ENCODE measurements around the gene ENDOG. TPM values are rescaled to one million over a fixed set of nuclear protein-coding genes. Genes with fewer than 3 reads are reported as not detected.

The ENDOG gene
- total RNA-seq, 1 experiment from 2014 or later = 25.8 TPM

DNA sequence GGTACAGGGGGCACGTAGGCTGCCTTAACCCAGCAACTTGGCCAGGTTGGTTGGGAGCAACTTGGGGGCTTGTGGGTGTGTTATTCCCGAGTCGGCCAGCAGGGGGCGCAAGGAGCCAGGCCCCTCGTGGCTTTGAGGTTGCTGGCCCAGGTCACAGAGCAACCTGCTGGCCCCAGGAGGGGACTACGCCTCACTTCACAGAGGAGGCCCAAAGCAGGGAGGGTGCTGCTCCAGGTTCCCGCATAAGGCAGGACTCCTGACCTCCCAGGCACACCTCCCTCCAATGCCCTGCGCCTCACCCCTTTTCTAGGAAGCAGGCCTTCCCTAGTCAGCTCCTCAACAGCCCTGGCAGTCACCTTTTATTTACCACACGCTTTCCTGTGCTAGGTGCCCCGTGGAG lies 45.3 kb downstream of the ENDOG start:
- ATAC-seq (peak; percentile 99), DNase-seq (ENCODE audit: low spot score) (peak; percentile 95)
- TF ChIP-seq NFE2L1 (CRISPR knock-in tag; IDR thresholded peaks at IDR 0.05) (no peak), GRHL2 (CRISPR knock-in tag; IDR thresholded peaks at IDR 0.05; ENCODE audit: insufficient replicate concordance, severe bottlenecking) (no peak), ZNF423 (CRISPR knock-in tag; IDR thresholded peaks at IDR 0.05) (peak; percentile 15; the same call in 1 of the 2 replicates), ZBTB21 (CRISPR knock-in tag; IDR thresholded peaks at IDR 0.05; ENCODE audit: borderline replicate concordance) (no peak), ZNF138 (CRISPR knock-in tag; conservative IDR thresholded peaks at IDR 0.05) (no peak), MYBL2 (CRISPR knock-in tag; IDR thresholded peaks at IDR 0.05) (no peak), FOXP1 (CRISPR knock-in tag; IDR thresholded peaks at IDR 0.05; ENCODE audit: borderline replicate concordance) (peak; percentile 43; the same call in 1 of the 2 replicates), TEAD1 (CRISPR knock-in tag; IDR thresholded peaks at IDR 0.05) (no peak)
- TF ChIP-seq, protein P1, sequence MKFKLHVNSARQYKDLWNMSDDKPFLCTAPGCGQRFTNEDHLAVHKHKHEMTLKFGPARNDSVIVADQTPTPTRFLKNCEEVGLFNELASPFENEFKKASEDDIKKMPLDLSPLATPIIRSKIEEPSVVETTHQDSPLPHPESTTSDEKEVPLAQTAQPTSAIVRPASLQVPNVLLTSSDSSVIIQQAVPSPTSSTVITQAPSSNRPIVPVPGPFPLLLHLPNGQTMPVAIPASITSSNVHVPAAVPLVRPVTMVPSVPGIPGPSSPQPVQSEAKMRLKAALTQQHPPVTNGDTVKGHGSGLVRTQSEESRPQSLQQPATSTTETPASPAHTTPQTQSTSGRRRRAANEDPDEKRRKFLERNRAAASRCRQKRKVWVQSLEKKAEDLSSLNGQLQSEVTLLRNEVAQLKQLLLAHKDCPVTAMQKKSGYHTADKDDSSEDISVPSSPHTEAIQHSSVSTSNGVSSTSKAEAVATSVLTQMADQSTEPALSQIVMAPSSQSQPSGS (CRISPR knock-in tag; IDR thresholded peaks at IDR 0.05; ENCODE audit: borderline replicate concordance, low read depth) = no peak
- TF ChIP-seq, protein P2, sequence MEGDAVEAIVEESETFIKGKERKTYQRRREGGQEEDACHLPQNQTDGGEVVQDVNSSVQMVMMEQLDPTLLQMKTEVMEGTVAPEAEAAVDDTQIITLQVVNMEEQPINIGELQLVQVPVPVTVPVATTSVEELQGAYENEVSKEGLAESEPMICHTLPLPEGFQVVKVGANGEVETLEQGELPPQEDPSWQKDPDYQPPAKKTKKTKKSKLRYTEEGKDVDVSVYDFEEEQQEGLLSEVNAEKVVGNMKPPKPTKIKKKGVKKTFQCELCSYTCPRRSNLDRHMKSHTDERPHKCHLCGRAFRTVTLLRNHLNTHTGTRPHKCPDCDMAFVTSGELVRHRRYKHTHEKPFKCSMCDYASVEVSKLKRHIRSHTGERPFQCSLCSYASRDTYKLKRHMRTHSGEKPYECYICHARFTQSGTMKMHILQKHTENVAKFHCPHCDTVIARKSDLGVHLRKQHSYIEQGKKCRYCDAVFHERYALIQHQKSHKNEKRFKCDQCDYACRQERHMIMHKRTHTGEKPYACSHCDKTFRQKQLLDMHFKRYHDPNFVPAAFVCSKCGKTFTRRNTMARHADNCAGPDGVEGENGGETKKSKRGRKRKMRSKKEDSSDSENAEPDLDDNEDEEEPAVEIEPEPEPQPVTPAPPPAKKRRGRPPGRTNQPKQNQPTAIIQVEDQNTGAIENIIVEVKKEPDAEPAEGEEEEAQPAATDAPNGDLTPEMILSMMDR (IDR thresholded peaks at IDR 0.05) = peak; percentile 100
- TF ChIP-seq, protein P3, sequence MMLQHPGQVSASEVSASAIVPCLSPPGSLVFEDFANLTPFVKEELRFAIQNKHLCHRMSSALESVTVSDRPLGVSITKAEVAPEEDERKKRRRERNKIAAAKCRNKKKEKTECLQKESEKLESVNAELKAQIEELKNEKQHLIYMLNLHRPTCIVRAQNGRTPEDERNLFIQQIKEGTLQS (CRISPR knock-in tag; conservative IDR thresholded peaks at IDR 0.05) = no peak
- TF ChIP-seq, protein P4, sequence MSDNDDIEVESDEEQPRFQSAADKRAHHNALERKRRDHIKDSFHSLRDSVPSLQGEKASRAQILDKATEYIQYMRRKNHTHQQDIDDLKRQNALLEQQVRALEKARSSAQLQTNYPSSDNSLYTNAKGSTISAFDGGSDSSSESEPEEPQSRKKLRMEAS (CRISPR knock-in tag; IDR thresholded peaks at IDR 0.05) = peak; percentile 68; the same call in 1 of the 2 replicates
- ChIA-PET POLR2A (no interaction called here), CTCF (interaction anchor here (0.6 to 5.1 kb wide), 12 partner anchors 10 to 440 kb away, joined by 3 to 54 read pairs (median 4); partner anchors contain the start of genes PHYHD1 and SPOUT1)
- Mint-ChIP-seq H3K27me3 (ENCODE audit: low read depth) (no peaks in the 10 kb centered on the region), H3K4me1 (peaks cover 19% of the 10 kb centered on the region; the same call in 1 of the 2 replicates), H3K4me3 (no peak overlapping the region), H3K9me3 (no peaks in the 10 kb centered on the region), H3K27ac (peak overlapping the region; percentile 53; the same call in 1 of the 2 replicates), H3K36me3 (no peaks in the 10 kb centered on the region)

DNA sequence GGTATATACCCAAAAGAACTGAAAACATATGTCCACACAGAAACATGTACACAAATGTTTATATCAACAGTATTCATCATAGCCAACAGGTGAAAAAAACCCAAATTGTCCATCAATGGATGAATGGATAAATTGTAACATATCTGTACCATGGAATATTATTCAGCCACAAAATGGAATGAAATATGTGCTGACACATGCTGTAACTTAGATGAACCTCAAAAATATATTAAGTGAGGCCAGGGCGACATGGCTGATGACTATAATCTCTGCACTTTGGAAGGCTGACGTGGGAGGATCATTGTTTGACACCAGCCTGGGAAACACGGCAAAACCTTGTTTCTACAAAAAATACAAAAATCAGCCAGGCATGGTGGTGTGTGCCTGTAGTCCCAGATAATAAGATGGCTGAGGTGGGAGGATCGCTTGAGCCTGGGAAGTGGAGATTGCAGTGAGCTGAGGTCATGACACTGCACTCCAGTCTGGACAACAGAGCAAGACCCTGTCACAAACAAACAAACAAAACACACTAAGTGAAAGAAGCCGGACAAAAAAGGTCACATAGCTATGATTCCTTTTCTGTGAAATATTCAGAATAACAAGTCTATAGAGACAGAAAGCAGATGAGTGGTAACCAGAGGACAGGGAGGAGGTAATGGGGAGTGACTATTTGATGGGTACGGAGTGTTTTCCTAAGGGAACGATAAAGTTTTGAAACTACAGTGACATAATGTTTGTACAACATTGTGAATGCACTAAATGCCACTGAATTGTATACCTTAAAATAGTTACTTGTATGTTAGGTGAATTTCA lies 52.0 kb downstream of the ENDOG start:
- ChIA-PET CTCF (interaction anchor here (0.7 to 1.0 kb wide), 2 partner anchors 137 to 146 kb away, joined by 3 read pairs; no protein-coding TSS in a partner anchor), POLR2A (no interaction called here)
- DNase-seq (ENCODE audit: low spot score) = no peak
- H3K4me1 Mint-ChIP-seq = no peaks in the 10 kb centered on the region
- H3K4me3 Mint-ChIP-seq = no peak overlapping the region
- ATAC-seq = no peak
- H3K9me3 Mint-ChIP-seq = no peaks in the 10 kb centered on the region
- peaks cover 12% of the 10 kb centered on the region for H3K36me3 Mint-ChIP-seq
- no peaks in the 10 kb centered on the region for H3K27me3 Mint-ChIP-seq (ENCODE audit: low read depth)
- H3K27ac Mint-ChIP-seq = peak overlapping the region; percentile 51; the same call in 1 of the 2 replicates
- no peak for TF ChIP-seq ZNF138 (CRISPR knock-in tag; conservative IDR thresholded peaks at IDR 0.05)
- TF ChIP-seq, protein P5, sequence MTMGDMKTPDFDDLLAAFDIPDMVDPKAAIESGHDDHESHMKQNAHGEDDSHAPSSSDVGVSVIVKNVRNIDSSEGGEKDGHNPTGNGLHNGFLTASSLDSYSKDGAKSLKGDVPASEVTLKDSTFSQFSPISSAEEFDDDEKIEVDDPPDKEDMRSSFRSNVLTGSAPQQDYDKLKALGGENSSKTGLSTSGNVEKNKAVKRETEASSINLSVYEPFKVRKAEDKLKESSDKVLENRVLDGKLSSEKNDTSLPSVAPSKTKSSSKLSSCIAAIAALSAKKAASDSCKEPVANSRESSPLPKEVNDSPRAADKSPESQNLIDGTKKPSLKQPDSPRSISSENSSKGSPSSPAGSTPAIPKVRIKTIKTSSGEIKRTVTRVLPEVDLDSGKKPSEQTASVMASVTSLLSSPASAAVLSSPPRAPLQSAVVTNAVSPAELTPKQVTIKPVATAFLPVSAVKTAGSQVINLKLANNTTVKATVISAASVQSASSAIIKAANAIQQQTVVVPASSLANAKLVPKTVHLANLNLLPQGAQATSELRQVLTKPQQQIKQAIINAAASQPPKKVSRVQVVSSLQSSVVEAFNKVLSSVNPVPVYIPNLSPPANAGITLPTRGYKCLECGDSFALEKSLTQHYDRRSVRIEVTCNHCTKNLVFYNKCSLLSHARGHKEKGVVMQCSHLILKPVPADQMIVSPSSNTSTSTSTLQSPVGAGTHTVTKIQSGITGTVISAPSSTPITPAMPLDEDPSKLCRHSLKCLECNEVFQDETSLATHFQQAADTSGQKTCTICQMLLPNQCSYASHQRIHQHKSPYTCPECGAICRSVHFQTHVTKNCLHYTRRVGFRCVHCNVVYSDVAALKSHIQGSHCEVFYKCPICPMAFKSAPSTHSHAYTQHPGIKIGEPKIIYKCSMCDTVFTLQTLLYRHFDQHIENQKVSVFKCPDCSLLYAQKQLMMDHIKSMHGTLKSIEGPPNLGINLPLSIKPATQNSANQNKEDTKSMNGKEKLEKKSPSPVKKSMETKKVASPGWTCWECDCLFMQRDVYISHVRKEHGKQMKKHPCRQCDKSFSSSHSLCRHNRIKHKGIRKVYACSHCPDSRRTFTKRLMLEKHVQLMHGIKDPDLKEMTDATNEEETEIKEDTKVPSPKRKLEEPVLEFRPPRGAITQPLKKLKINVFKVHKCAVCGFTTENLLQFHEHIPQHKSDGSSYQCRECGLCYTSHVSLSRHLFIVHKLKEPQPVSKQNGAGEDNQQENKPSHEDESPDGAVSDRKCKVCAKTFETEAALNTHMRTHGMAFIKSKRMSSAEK (CRISPR knock-in tag; IDR thresholded peaks at IDR 0.05; ENCODE audit: borderline replicate concordance) = no peak
- no peak for TF ChIP-seq GRHL2 (CRISPR knock-in tag; IDR thresholded peaks at IDR 0.05; ENCODE audit: insufficient replicate concordance, severe bottlenecking)
- TF ChIP-seq, protein P6, sequence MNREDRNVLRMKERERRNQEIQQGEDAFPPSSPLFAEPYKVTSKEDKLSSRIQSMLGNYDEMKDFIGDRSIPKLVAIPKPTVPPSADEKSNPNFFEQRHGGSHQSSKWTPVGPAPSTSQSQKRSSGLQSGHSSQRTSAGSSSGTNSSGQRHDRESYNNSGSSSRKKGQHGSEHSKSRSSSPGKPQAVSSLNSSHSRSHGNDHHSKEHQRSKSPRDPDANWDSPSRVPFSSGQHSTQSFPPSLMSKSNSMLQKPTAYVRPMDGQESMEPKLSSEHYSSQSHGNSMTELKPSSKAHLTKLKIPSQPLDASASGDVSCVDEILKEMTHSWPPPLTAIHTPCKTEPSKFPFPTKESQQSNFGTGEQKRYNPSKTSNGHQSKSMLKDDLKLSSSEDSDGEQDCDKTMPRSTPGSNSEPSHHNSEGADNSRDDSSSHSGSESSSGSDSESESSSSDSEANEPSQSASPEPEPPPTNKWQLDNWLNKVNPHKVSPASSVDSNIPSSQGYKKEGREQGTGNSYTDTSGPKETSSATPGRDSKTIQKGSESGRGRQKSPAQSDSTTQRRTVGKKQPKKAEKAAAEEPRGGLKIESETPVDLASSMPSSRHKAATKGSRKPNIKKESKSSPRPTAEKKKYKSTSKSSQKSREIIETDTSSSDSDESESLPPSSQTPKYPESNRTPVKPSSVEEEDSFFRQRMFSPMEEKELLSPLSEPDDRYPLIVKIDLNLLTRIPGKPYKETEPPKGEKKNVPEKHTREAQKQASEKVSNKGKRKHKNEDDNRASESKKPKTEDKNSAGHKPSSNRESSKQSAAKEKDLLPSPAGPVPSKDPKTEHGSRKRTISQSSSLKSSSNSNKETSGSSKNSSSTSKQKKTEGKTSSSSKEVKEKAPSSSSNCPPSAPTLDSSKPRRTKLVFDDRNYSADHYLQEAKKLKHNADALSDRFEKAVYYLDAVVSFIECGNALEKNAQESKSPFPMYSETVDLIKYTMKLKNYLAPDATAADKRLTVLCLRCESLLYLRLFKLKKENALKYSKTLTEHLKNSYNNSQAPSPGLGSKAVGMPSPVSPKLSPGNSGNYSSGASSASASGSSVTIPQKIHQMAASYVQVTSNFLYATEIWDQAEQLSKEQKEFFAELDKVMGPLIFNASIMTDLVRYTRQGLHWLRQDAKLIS (CRISPR knock-in tag; IDR thresholded peaks at IDR 0.05; ENCODE audit: borderline replicate concordance) = no peak
- no peak for TF ChIP-seq HMGA2 (CRISPR knock-in tag; IDR thresholded peaks at IDR 0.05)
- no peak for TF ChIP-seq FOXJ3 (CRISPR knock-in tag; IDR thresholded peaks at IDR 0.05; ENCODE audit: borderline replicate concordance)
- no peak for TF ChIP-seq ZNF263 (CRISPR knock-in tag; IDR thresholded peaks at IDR 0.05; ENCODE audit: low read depth)
- TF ChIP-seq TCF7 (CRISPR knock-in tag; IDR thresholded peaks at IDR 0.05; ENCODE audit: low read depth) = no peak
- TF ChIP-seq, protein P7, sequence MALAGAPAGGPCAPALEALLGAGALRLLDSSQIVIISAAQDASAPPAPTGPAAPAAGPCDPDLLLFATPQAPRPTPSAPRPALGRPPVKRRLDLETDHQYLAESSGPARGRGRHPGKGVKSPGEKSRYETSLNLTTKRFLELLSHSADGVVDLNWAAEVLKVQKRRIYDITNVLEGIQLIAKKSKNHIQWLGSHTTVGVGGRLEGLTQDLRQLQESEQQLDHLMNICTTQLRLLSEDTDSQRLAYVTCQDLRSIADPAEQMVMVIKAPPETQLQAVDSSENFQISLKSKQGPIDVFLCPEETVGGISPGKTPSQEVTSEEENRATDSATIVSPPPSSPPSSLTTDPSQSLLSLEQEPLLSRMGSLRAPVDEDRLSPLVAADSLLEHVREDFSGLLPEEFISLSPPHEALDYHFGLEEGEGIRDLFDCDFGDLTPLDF (CRISPR knock-in tag; IDR thresholded peaks at IDR 0.05) = no peak

Data from WTC11 (cell line).